ENCODE measurements around the gene CCT5.
"Not testable (repeated sequence)": the region's sequence is repeated elsewhere in the genome, so short reads cannot be mapped to it uniquely, and the experiment has no call there.

Gene CCT5

GRCh38 chr5:10307206-10308148, 57.4 kb downstream of the CCT5 start, which contains the start of gene CMBL:
TSS of gene CMBL (minus strand) at chr5:10307902. CDS start at chr5:10290762, 17,140 bp downstream.
- ChIA-PET CTCF (interaction anchor here (1.4 kb wide), 1 partner anchor 24 kb away, joined by 3 read pairs; no protein-coding TSS in a partner anchor), POLR2A (no interaction called here)
- no peak for TF ChIP-seq CTCF (IDR thresholded peaks at IDR 0.05; ENCODE audit: control extremely low read depth, extremely low read depth, low read depth, missing control alignments)
- peak; percentile 67 for DNase-seq (ENCODE audit: extremely low spot score)

DNA sequence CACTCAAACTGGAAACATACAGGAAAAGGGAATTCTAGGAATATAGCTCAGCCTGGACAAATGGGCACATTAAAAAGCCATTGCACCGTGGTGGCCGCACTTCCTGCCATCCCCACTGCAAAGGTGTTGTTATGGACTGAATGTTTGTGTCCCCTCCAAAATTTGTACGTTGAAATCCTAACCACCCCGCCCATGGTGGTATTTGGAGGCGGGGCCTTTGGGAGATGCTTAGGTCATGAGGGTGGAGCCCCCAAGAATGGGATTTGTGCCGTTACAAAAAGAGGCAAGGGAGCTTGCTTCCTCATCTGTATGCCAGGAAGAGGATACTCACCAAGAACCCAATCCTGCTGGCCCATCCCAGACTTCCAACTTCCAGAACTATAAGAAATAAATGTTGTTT, 58.8 kb downstream of the CCT5 start:
- no peak for DNase-seq (ENCODE audit: extremely low spot score)
- ChIA-PET POLR2A (no interaction called here), CTCF (interaction anchor here (0.7 to 1.4 kb wide), 2 partner anchors 23 to 25 kb away, joined by 3 read pairs; no protein-coding TSS in a partner anchor)
- TF ChIP-seq CTCF (IDR thresholded peaks at IDR 0.05; ENCODE audit: control extremely low read depth, extremely low read depth, low read depth, missing control alignments), result no peak

DNA sequence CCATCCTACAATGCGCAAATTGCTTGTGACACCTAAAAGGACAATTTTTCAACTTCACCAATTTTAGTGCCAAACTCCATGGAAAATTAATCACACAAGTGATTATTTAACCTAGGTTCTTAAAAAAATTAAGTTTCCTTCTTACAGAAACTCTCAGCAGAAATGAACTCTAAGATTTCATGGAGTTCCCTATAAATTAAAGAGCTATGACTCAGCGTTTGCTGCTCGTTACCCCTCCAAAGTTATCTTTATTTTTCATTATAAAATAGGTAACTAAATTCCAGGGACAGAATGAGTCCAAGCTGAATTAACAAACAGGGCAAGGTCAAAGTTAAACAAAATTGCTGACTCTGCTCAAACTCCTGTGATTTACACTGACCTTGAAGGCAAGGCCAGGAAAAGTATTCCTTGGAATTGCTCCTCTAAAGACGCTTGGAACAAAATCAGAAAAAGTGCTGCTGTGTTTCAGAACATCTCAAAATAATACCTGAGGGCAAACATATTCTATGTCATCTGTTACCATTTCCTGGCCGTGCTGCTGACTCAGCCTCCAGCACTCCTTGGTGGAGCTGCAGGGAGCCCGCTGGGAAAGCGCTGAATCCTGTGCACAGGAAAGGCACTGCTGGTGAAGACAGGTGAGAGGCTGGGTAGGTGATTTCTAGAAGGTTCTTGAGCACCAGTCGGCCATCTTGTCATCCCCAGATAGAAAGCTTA, 60.1 kb downstream of the CCT5 start:
- POLR2A ChIA-PET, result no interaction called here
- no peak for DNase-seq (ENCODE audit: extremely low spot score)
- TF ChIP-seq CTCF (IDR thresholded peaks at IDR 0.05; ENCODE audit: control extremely low read depth, extremely low read depth, low read depth, missing control alignments), result no peak
- CTCF ChIA-PET, result interaction anchor here (1.2 kb wide), 1 partner anchor 26 kb away, joined by 5 read pairs; no protein-coding TSS in a partner anchor

DNA sequence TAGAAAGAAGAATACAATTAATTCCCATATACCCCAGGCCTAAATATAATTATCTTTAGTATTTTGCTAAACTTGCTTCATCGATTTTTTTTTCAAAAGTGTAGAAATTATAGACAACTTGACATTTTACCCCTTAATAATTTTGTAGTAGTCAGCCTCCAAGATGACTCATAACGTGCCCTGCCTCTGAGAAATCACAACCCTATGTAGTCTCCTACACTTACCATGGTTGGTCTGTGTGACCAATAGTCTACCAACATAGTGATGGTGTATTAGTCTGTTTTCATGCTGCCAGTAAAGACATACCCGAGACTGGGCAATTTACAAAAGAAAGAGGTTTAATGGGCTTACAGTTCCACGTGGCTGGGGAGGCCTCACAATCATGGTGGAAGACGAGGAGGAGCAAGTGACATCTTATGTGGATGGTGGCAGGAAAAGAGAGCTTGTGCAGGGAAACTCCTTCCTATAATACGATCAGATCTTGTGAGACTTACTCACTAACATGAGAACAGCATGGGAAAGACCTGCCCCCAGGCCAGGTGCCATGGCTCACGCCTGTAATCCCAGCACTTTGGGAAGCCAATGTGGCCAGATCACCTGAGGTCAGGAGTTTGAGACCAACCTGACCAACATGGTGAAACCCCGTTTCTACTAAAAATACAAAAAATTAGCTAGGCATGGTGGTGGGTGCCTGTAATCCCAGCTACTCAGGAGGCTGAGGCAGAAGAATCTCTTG, 60.9 kb downstream of the CCT5 start:
- DNase-seq (ENCODE audit: extremely low spot score); POLR2A ChIA-PET: not testable (repeated sequence)
- CTCF ChIA-PET, result interaction anchor here (1.2 to 1.4 kb wide), 2 partner anchors 20 to 27 kb away, joined by 3 to 5 read pairs; no protein-coding TSS in a partner anchor

GRCh38 chr5:10311595-10312425, 61.7 kb downstream of the CCT5 start:
- CTCF ChIA-PET, result interaction anchor here (1.4 to 1.5 kb wide), 2 partner anchors 15 to 19 kb away, joined by 3 read pairs; no protein-coding TSS in a partner anchor
- TF ChIP-seq CTCF (IDR thresholded peaks at IDR 0.05; ENCODE audit: control extremely low read depth, extremely low read depth, low read depth, missing control alignments), result no peak
- POLR2A ChIA-PET, result no interaction called here
- no peak for DNase-seq (ENCODE audit: extremely low spot score)

DNA sequence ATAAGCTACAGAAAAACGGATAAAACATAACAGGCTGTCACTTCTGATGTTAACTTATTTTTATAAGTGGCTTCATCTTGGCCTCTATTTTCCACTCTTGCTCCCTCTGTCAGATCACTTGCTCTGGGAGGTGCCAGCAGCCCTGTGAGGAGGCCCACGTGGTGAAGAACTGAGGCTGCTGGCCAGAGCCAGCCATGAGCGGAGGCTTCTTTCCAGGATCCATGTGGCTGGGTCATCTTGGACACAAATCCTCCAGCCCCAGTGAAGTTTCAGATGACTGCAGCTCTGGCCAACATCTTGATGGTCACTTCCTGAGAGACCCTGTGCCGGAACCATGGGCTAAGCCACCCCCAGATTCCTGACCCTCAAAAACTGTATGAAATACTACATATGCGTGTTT, 65.1 kb downstream of the CCT5 start:
- no peak for DNase-seq (ENCODE audit: extremely low spot score)
- TF ChIP-seq CTCF (IDR thresholded peaks at IDR 0.05; ENCODE audit: control extremely low read depth, extremely low read depth, low read depth, missing control alignments), result no peak
- ChIA-PET CTCF (interaction anchor here (1.8 kb wide), 1 partner anchor 11 kb away, joined by 4 read pairs; no protein-coding TSS in a partner anchor), POLR2A (no interaction called here)

Measured in GM10248 (cell line).